Activated T-helper 2 cell treated with anti-CD3 and anti-CD28 coated beads, Interferon-gamma antibody, Interleukin-2, Interleukin-4, amounts not matched to agents 10 μg/mL and 5 μg/mL and 100 μg/mL, durations not matched to agents 14 hours and 24 hours and 36 hours (primary cell): ENCODE data around the gene PLD3. TPM values are rescaled to one million over a fixed set of nuclear protein-coding genes. Genes with fewer than 3 reads are reported as not detected.
"Not testable (repeated sequence)": the region's sequence is repeated elsewhere in the genome, so short reads cannot be mapped to it uniquely, and the experiment has no call there.

Experiments used
- DNase-seq: peaks from one replicate; pipeline ENCODE4 v3.0.0; 2021; ENCODE audit warnings: low spot score
- H3K27ac Mint-ChIP-seq: one replicate; pipeline ENCODE4 v1.8.0; 2021; ENCODE audit warnings: mixed read lengths
- H3K27me3 Mint-ChIP-seq: one replicate; pipeline ENCODE4 v1.8.0; 2021; ENCODE audit warnings: low read depth, mixed read lengths
- H3K36me3 Mint-ChIP-seq: one replicate; pipeline ENCODE4 v1.8.0; 2021; ENCODE audit warnings: low read depth, mixed read lengths
- H3K4me1 Mint-ChIP-seq: one replicate; pipeline ENCODE4 v1.8.0; 2021; ENCODE audit warnings: low read depth, mixed read lengths
- H3K4me3 Mint-ChIP-seq: one replicate; pipeline ENCODE4 v1.8.0; 2021; ENCODE audit warnings: low read depth, mild to moderate bottlenecking, moderate library complexity, mixed read lengths
- H3K9me3 Mint-ChIP-seq: one replicate; pipeline ENCODE4 v1.8.0; 2021; ENCODE audit warnings: mixed read lengths
- intact Hi-C: fragments of 100-400 bp; cut with micrococcal nuclease; formaldehyde crosslinking; loops from one replicate; pipeline ENCODE4 v1.15.1; 2023
- total RNA-seq: library from RNA; stranded (reverse); gene quantifications from 2 replicates; pipeline ENCODE4 v1.2.3, GENCODE V29; 2022

PLD3 gene
- total RNA-seq, 1 donor from 2014 or later: 59.2 TPM

DNA sequence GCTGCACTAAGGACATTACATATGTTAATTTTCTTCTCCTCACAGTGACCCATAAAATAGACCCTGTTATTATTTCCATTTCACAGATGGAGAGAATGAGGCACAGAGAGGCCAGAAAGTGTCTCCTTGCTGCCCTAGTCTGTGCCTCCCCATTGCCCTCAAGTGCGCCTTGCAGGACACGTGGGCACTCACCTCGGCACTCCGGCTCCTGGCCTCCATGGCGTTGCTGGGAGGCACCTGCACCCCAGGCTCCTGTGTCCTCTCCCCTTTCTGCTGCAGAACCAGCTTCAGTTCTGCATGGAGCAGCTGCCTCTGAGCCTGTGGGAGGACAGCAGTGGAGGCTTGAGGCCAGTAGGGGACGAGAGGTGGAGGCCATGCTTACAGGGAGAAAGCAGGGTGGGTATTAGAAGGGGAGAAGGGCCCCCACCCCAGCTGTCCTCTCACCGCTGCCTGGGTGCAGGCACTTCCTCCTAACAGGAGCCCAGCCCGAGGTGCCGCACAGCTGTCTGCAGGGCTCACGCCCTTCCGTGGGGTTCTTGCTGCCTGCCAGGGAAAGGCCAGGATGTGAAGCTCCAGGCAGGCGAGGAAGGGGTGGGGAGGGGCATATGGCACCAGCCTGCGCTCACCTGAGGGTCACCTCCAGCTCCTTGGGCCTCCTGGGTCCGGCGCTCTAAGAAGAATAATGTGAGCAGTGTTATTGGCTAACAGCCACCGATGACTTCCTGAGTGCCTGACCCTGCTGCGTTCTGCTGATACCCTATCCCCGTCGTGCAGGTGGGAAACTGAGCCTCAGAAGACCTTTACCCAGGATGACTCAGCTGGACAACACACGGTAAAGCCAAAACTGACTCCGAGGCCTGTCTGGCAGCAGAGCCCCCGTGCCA, 59.5 kb downstream of the PLD3 start:
- Mint-ChIP-seq H3K36me3 (no peaks in the 10 kb centered on the region), H3K27me3 (no peaks in the 10 kb centered on the region), H3K4me1 (peaks cover 5% of the 10 kb centered on the region), H3K4me3 (no peak overlapping the region), H3K27ac (no peak overlapping the region), H3K9me3 (no peaks in the 10 kb centered on the region)
- intact Hi-C loops: no loop called here
- no peak for DNase-seq

GRCh38 chr19:40408598-40408925, 60.1 kb downstream of the PLD3 start:
- H3K36me3 Mint-ChIP-seq, H3K27ac Mint-ChIP-seq, H3K9me3 Mint-ChIP-seq, H3K4me3 Mint-ChIP-seq, intact Hi-C loops, H3K27me3 Mint-ChIP-seq, DNase-seq, H3K4me1 Mint-ChIP-seq: not testable (repeated sequence)

- no peak for DNase-seq
- intact Hi-C loops: no loop called here
- Mint-ChIP-seq H3K36me3 (no peaks in the 10 kb centered on the region), H3K4me3 (no peak overlapping the region), H3K9me3 (no peaks in the 10 kb centered on the region), H3K27me3 (no peaks in the 10 kb centered on the region), H3K4me1 (peaks cover 2% of the 10 kb centered on the region), H3K27ac (no peak overlapping the region)
Measured at GRCh38 chr19:40410030-40410389, 61.5 kb downstream of the PLD3 start.

GRCh38 chr19:40411125-40411842, 62.8 kb downstream of the PLD3 start:
- Mint-ChIP-seq H3K4me1 (peaks cover 4% of the 10 kb centered on the region), H3K36me3 (no peaks in the 10 kb centered on the region), H3K27me3 (no peaks in the 10 kb centered on the region), H3K9me3 (no peaks in the 10 kb centered on the region), H3K4me3 (no peak overlapping the region), H3K27ac (no peak overlapping the region)
- intact Hi-C loops: no loop called here
- DNase-seq: no peak

- DNase-seq: no peak
- Mint-ChIP-seq H3K4me3 (no peak overlapping the region), H3K4me1 (peaks cover 8% of the 10 kb centered on the region), H3K9me3 (no peaks in the 10 kb centered on the region), H3K27ac (no peak overlapping the region), H3K27me3 (no peaks in the 10 kb centered on the region), H3K36me3 (no peaks in the 10 kb centered on the region)
- intact Hi-C loops: no loop called here
Measured at GRCh38 chr19:40411958-40412499, 63.5 kb downstream of the PLD3 start.

- intact Hi-C loops: no loop called here
- no peak for DNase-seq
- Mint-ChIP-seq H3K9me3 (no peaks in the 10 kb centered on the region), H3K4me1 (peaks cover 11% of the 10 kb centered on the region), H3K36me3 (no peaks in the 10 kb centered on the region), H3K4me3 (no peak overlapping the region), H3K27ac (no peak overlapping the region), H3K27me3 (no peaks in the 10 kb centered on the region)
Measured at GRCh38 chr19:40412866-40413265, 64.4 kb downstream of the PLD3 start.

- intact Hi-C loops: no loop called here
- Mint-ChIP-seq H3K27me3 (no peaks in the 10 kb centered on the region), H3K27ac (no peak within 1 kb of the TSS), H3K4me1 (peaks cover 11% of the 10 kb centered on the region), H3K36me3 (no peaks in the 10 kb centered on the region), H3K9me3 (no peaks in the 10 kb centered on the region), H3K4me3 (no peak within 1 kb of the TSS)
- DNase-seq: no peak
Measured at GRCh38 chr19:40413291-40413845, 64.9 kb downstream of the PLD3 start, which contains the start of gene PRX. TSS of gene PRX (minus strand) at chr19:40413378. CDS start at chr19:40407932, 5,446 bp downstream.

DNA sequence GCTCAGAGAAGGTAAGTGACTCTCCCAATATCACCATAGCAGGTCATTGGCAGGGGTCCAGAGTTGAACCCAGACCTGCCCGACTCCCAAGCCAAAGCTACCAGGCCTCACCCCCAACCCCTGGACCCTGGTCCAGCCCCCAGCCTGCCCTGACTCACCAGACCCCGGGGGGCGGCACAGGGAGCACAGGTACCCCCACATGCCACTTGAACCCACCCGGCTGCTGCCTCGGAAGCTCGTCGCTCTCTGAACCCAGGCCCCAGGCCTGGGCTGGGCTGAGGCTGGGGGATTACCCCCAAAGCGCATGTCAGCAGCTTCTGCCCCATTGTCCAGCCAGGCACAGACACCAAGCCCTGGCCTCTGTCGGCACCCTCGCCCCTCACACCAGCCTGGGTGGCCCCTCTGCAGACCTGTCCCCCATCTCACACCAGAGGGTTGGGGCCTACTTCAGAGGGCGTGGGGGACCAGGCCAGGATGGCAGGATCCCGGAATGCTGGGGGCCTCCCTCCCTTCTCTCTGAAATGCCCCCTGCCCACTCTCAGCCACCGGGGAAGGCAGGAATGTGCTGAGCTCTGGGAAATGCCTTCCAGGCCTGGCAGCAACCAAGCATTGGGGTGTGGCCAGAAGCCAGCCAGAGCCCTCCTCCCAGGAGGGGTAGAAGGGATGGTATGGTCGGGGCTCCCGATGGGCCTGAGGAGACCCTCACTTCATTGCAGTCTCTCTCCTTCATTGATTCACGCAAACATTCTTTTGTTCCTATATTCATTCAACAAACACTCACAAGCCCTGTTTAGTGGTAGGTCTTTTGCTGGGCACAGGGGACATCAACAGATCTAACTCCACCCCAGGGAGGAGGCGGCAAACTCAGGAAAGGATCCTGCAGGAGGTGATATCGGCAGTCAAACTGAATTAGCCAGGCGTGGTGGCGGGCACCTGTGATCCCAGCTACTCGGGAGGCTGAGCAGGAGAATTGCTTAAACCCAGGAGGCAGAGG, 66.3 kb downstream of the PLD3 start:
- DNase-seq: no peak
- Mint-ChIP-seq H3K9me3 (no peaks in the 10 kb centered on the region), H3K27me3 (no peaks in the 10 kb centered on the region), H3K4me3 (no peak overlapping the region), H3K27ac (no peak overlapping the region), H3K36me3 (no peaks in the 10 kb centered on the region), H3K4me1 (peaks cover 12% of the 10 kb centered on the region)
- intact Hi-C loops: no loop called here

DNA sequence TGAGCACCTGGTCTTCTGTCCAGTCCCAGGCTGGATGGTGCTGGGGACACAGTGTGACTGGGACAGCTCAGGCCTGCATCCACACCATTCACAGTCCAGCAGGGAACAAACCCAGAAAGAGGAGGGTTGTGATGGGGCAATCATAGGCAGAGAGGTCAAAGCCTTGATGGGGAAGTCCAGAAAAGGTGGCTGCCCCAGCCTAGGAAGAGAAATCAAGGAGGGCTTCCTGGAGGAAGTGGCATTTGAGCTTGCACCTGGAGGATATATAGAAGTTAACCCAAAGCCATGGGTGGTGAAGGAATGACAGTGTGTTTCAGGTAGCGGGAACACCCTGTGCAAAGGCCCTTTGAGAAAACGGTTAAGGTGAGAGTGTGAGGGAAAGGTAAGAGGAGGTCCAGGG, 67.3 kb downstream of the PLD3 start:
- Mint-ChIP-seq H3K27ac (peak overlapping the region; percentile 45), H3K27me3 (no peaks in the 10 kb centered on the region), H3K4me1 (peaks cover 12% of the 10 kb centered on the region), H3K36me3 (no peaks in the 10 kb centered on the region), H3K9me3 (no peaks in the 10 kb centered on the region), H3K4me3 (no peak overlapping the region)
- intact Hi-C loops: no loop called here
- no peak for DNase-seq

- Mint-ChIP-seq H3K4me1 (peaks cover 16% of the 10 kb centered on the region), H3K4me3 (no peak overlapping the region), H3K27me3 (no peaks in the 10 kb centered on the region), H3K9me3 (no peaks in the 10 kb centered on the region), H3K27ac (peak overlapping the region; percentile 3), H3K36me3 (peaks cover 4% of the 10 kb centered on the region)
- intact Hi-C loops: no loop called here
- DNase-seq: no peak
Measured at GRCh38 chr19:40416918-40417642, 68.6 kb downstream of the PLD3 start.

DNA sequence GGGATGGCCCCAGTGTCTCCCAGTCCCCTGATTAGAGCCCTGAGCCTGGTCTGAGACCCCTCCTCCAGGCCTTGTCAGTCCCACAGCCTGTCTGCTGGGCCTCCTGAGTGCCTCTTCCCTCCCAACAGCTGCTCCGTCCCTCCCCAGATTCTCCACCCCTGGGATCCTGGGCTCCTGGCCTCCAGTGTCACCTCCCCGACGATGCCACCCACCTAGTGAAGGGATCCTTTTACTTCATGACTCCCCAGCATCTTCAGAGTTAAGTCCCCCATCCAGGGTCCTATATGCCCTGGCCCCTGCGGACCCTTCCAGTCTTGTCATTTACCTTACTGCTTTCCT, 69.1 kb downstream of the PLD3 start:
- Mint-ChIP-seq H3K27me3 (no peaks in the 10 kb centered on the region), H3K9me3 (no peaks in the 10 kb centered on the region), H3K4me3 (no peak overlapping the region), H3K36me3 (peaks cover 9% of the 10 kb centered on the region), H3K27ac (no peak overlapping the region), H3K4me1 (peaks cover 22% of the 10 kb centered on the region)
- DNase-seq: no peak
- intact Hi-C loops: no loop called here

DNA sequence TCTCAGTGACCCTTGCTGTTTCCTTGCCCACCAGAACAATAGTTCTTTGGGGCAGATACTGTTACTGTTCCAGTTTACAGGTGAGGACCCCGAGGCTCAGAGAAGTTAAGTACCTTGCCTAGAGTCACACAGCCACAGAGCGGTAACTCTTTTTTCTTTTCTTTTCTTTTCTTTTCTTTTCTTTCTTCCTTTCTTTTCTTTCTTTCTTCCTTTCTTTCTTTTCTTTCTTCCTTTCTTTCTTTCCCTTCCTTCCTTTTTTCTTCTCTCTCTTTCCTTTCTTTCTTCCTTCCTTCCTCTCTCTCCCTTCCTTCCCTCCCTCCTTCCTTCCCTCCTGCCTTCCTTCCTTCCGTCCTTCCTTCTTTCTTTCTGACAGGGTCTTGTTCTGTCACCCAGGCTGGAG, 69.5 kb downstream of the PLD3 start:
- Mint-ChIP-seq H3K4me1 (peaks cover 22% of the 10 kb centered on the region), H3K27ac (peak overlapping the region; percentile 3), H3K36me3 (peaks cover 9% of the 10 kb centered on the region), H3K27me3 (no peaks in the 10 kb centered on the region), H3K9me3 (no peaks in the 10 kb centered on the region), H3K4me3 (no peak overlapping the region)
- DNase-seq: no peak
- intact Hi-C loops: no loop called here
